CD4-positive, CD25-positive, alpha-beta regulatory T cell (primary cell): ENCODE results near the gene ELAVL3. TPM values are rescaled to one million over a fixed set of nuclear protein-coding genes. Genes with fewer than 3 reads are reported as not detected.
"Not testable (repeated sequence)": the region's sequence is repeated elsewhere in the genome, so short reads cannot be mapped to it uniquely, and the experiment has no call there.

Experiments
- ATAC-seq, 2 donors: fragments of 150-1000 bp; cut with Tn5 transposase; one replicate each; pipeline ENCODE4 v1.10.0; 2021; ENCODE audit warnings: low read depth in 2 of 2, moderate number of reproducible peaks in 2 of 2, moderate library complexity in 1 of 2
- DNase-seq, 3 donors: peaks; one replicate each; pipeline versions ENCODE4 v3.0.0 to v3.0.0-alpha.2; 2012 to 2022; ENCODE audit warnings: mixed read lengths in 1 of 3
- H3K27ac ChIP-seq: one replicate; pipeline ENCODE4 v1.7.0; 2013; ENCODE audit warnings: mild to moderate bottlenecking, low read length; ENCODE audit not compliant: insufficient read depth, poor library complexity, severe bottlenecking
- H3K27me3 ChIP-seq: one replicate; pipeline ENCODE4 v1.7.0; 2013; ENCODE audit warnings: low read length; ENCODE audit not compliant: control insufficient read depth, insufficient read depth
- H3K36me3 ChIP-seq: one replicate; pipeline ENCODE4 v1.7.0; 2013; ENCODE audit warnings: mild to moderate bottlenecking, low read length, moderate library complexity; ENCODE audit not compliant: control insufficient read depth, insufficient read depth
- H3K4me1 ChIP-seq: 2 replicates; pipeline ENCODE4 v1.7.0; 2013; ENCODE audit warnings: mild to moderate bottlenecking, low read length; ENCODE audit not compliant: insufficient read depth, control insufficient read depth, poor library complexity, severe bottlenecking
- H3K4me3 ChIP-seq: one replicate; pipeline ENCODE4 v1.7.0; 2013; ENCODE audit warnings: low read depth, mild to moderate bottlenecking, low read length, moderate library complexity
- H3K9me3 ChIP-seq, 2 experiments: 1 replicate in 1 of 2; 2 replicates in 1 of 2; pipeline ENCODE4 v1.7.0; 2013; ENCODE audit warnings: low read length in 2 of 2, mild to moderate bottlenecking in 1 of 2, moderate library complexity in 1 of 2; ENCODE audit not compliant: control insufficient read depth in 2 of 2
- H3K27ac Mint-ChIP-seq, 3 donors: one replicate each; pipeline ENCODE4 v1.8.0; 2020 to 2022; ENCODE audit warnings: mild to moderate bottlenecking in 3 of 3, mixed read lengths in 3 of 3, moderate library complexity in 2 of 3
- H3K27me3 Mint-ChIP-seq: one replicate; pipeline ENCODE4 v1.8.0; 2022; ENCODE audit warnings: mild to moderate bottlenecking, mixed read lengths
- H3K36me3 Mint-ChIP-seq: one replicate; pipeline ENCODE4 v1.8.0; 2020; ENCODE audit warnings: mixed read lengths
- H3K4me1 Mint-ChIP-seq, 4 donors: one replicate each; pipeline ENCODE4 v1.8.0; 2020 to 2022; ENCODE audit warnings: mixed read lengths in 4 of 4, mild to moderate bottlenecking in 1 of 4
- H3K4me3 Mint-ChIP-seq, 4 donors: one replicate each; pipeline ENCODE4 v1.8.0; 2020 to 2022; ENCODE audit warnings: mild to moderate bottlenecking in 4 of 4, mixed read lengths in 4 of 4, moderate library complexity in 3 of 4
- H3K9me3 Mint-ChIP-seq, 7 donors: one replicate each; pipeline ENCODE4 v1.8.0; 2020 to 2022; ENCODE audit warnings: mixed read lengths in 7 of 7, mild to moderate bottlenecking in 3 of 7, moderate library complexity in 2 of 7
- polyA plus RNA-seq, 4 donors: library from polyadenylated mRNA; unstranded; fragments of 300-500 nt; fragmentation: Illumina TruSeq; gene quantifications; one replicate each; pipeline ENCODE4 v1.2.3, GENCODE V29; 2021
- total RNA-seq: library from RNA; stranded (reverse); gene quantifications from one replicate; pipeline ENCODE4 v1.2.3, GENCODE V29; 2022

ELAVL3 gene
- total and polyA plus RNA-seq, 5 donors from 2014 or later = not detected

- DNase-seq = no peak
- H3K27ac Mint-ChIP-seq = no peak overlapping the region
- H3K27me3 ChIP-seq = no peaks in the 10 kb centered on the region
- peaks cover 0 to 8% (median 0%) of the 10 kb centered on the region in 4 donors for H3K4me1 Mint-ChIP-seq
- no peak overlapping the region for H3K27ac ChIP-seq
- no peak for ATAC-seq
- H3K4me3 Mint-ChIP-seq = no peak overlapping the region
- peaks cover 31% of the 10 kb centered on the region for H3K27me3 Mint-ChIP-seq
- H3K36me3 Mint-ChIP-seq = no peaks in the 10 kb centered on the region
- H3K4me3 ChIP-seq = no peak overlapping the region
- H3K36me3 ChIP-seq = no peaks in the 10 kb centered on the region
- peaks cover 16% of the 10 kb centered on the region for H3K4me1 ChIP-seq
- H3K9me3 Mint-ChIP-seq = peaks cover 0 to 4% (median 0%) of the 10 kb centered on the region in 7 donors
- H3K9me3 ChIP-seq = no peaks in the 10 kb centered on the region
Measured at GRCh38 chr19:11475861-11476260, 5.0 kb downstream of the ELAVL3 start.

GRCh38 chr19:11475343-11475742 lies 5.5 kb downstream of the ELAVL3 start:
- H3K4me1 ChIP-seq = peaks cover 12% of the 10 kb centered on the region
- not testable (repeated sequence) for H3K36me3 ChIP-seq, H3K27ac Mint-ChIP-seq, DNase-seq, ATAC-seq, H3K4me1 Mint-ChIP-seq, H3K9me3 ChIP-seq, H3K9me3 Mint-ChIP-seq, H3K4me3 Mint-ChIP-seq, H3K27me3 ChIP-seq, H3K27ac ChIP-seq, H3K4me3 ChIP-seq, H3K36me3 Mint-ChIP-seq
- H3K27me3 Mint-ChIP-seq = peaks cover 31% of the 10 kb centered on the region

- H3K36me3 Mint-ChIP-seq = no peaks in the 10 kb centered on the region
- H3K4me3 Mint-ChIP-seq = no peak overlapping the region
- ATAC-seq = no peak
- no peaks in the 10 kb centered on the region for H3K36me3 ChIP-seq
- H3K4me1 ChIP-seq = no peaks in the 10 kb centered on the region
- no peaks in the 10 kb centered on the region for H3K27me3 ChIP-seq
- H3K9me3 ChIP-seq = no peaks in the 10 kb centered on the region
- H3K9me3 Mint-ChIP-seq = peaks cover 0 to 2% (median 0%) of the 10 kb centered on the region in 7 donors
- H3K27me3 Mint-ChIP-seq = peaks cover 24% of the 10 kb centered on the region
- no peak overlapping the region for H3K27ac Mint-ChIP-seq
- H3K4me1 Mint-ChIP-seq = peaks cover 0 to 3% (median 0%) of the 10 kb centered on the region in 4 donors
- DNase-seq = no peak
- no peak overlapping the region for H3K4me3 ChIP-seq
- no peak overlapping the region for H3K27ac ChIP-seq
Measured at GRCh38 chr19:11473725-11474124, 7.1 kb downstream of the ELAVL3 start.

- not testable (repeated sequence) for H3K4me3 ChIP-seq, H3K36me3 ChIP-seq, ATAC-seq, H3K27ac ChIP-seq, H3K9me3 Mint-ChIP-seq, H3K4me1 Mint-ChIP-seq, H3K27me3 ChIP-seq, H3K4me1 ChIP-seq, DNase-seq, H3K27ac Mint-ChIP-seq, H3K4me3 Mint-ChIP-seq, H3K9me3 ChIP-seq, H3K27me3 Mint-ChIP-seq, H3K36me3 Mint-ChIP-seq
Measured at GRCh38 chr19:11468266-11468845, 12.5 kb downstream of the ELAVL3 start.

DNA sequence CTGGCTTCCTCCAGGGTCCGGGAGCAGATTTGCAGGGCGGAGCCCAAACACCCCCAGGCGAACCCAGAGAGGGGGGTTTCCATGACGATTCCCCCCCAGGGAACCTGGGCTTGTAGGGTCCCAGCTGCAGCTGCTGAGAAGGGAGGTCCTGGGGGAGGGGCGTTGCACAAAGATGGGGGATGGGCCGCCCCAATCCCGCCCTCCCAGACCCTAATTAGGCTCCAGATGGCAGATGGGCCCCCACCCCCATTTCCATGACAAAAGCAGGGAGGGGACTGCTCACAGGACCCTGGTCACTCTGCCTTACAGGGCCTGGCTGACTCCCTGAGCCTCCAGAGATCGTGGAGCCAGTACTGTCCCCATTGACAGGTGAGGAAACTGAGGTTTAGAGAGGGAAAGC lies 15.2 kb downstream of the ELAVL3 start:
- no peaks in the 10 kb centered on the region for H3K9me3 ChIP-seq
- H3K36me3 Mint-ChIP-seq = no peaks in the 10 kb centered on the region
- ATAC-seq = no peak

DNA sequence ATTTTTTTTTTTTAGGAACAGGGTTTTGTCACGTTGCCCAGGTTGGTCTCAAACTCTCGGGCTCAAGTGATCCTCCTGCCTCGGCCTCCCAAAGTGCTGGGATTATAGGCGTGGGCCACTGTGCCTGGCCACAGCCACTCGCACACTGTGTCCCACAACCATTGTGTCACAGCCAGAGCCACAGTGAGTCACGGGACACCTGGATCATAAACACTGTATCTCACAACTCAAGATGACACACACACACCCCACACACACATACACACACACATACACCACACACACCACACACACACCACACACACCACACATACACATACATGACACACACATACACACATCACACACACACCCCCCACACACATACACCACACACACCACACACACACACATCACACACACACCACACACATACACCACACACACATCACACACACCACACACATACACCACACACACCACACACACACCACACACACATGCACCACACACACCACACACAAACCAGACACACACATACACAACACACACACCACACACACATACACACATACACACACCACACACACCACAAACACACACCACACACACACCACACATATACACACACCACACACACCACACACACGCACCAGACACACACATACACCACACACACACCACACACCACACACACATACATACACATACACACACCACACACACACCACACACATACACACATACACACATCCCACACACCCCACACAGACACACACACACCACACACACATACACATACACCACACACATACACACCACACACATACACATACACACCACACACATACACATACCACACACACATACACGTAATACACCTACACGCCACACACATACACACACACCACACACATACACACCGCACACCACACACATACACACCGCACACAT lies 16.2 kb downstream of the ELAVL3 start:
- Histone ChIP-seq H3K27ac (no peak overlapping the region), H3K4me3 (no peak overlapping the region), H3K4me1 (no peaks in the 10 kb centered on the region), H3K9me3 (no peaks in the 10 kb centered on the region), H3K27me3 (no peaks in the 10 kb centered on the region), H3K36me3 (no peaks in the 10 kb centered on the region)
- DNase-seq = no peak
- no peak overlapping the region for H3K4me3 Mint-ChIP-seq
- no peak for ATAC-seq
- H3K27ac Mint-ChIP-seq = no peak overlapping the region
- H3K27me3 Mint-ChIP-seq = peaks cover 11% of the 10 kb centered on the region
- peaks cover 0 to 4% (median 1%) of the 10 kb centered on the region in 4 donors for H3K4me1 Mint-ChIP-seq
- H3K9me3 Mint-ChIP-seq = no peaks in the 10 kb centered on the region
- no peaks in the 10 kb centered on the region for H3K36me3 Mint-ChIP-seq

More for the DNA sequence above, 15.2 kb downstream of the ELAVL3 start:
- no peaks in the 10 kb centered on the region for H3K4me1 ChIP-seq
- Mint-ChIP-seq H3K27me3 (peaks cover 6% of the 10 kb centered on the region), H3K9me3 (no peaks in the 10 kb centered on the region), H3K4me3 (no peak overlapping the region), H3K4me1 (peaks cover 0 to 4% (median 1%) of the 10 kb centered on the region in 4 donors), H3K27ac (no peak overlapping the region)
- H3K27ac ChIP-seq = no peak overlapping the region
- DNase-seq = no peak
- H3K27me3 ChIP-seq = no peaks in the 10 kb centered on the region
- H3K4me3 ChIP-seq = no peak overlapping the region
- no peaks in the 10 kb centered on the region for H3K36me3 ChIP-seq

DNA sequence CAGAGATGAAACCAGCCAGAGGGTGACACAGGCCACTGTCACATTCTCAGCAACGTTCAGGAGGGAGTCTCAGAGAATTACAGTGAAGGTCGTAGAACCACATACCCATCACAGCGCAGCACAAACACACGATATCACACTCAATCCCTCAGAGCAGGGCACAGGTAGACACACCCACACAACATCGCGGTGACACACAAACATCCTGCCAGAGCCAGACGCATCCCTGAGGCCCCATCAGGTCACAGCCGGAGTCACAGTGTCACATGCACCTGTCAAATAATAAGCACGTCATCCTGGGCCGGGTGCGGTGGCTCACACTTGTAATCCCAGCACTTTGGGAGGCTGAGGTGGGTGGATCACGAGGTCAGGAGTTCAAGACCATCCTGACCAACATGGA lies 17.5 kb downstream of the ELAVL3 start:
- Histone ChIP-seq H3K27ac (no peak overlapping the region), H3K4me3 (no peak overlapping the region), H3K27me3 (no peaks in the 10 kb centered on the region), H3K4me1 (no peaks in the 10 kb centered on the region), H3K9me3 (no peaks in the 10 kb centered on the region), H3K36me3 (no peaks in the 10 kb centered on the region)
- Mint-ChIP-seq H3K27me3 (peaks cover 18% of the 10 kb centered on the region), H3K27ac (peak overlapping the region in 1 of 3 donors; percentile 64), H3K9me3 (no peaks in the 10 kb centered on the region), H3K4me1 (peaks cover 0 to 4% (median 1%) of the 10 kb centered on the region in 4 donors), H3K36me3 (no peaks in the 10 kb centered on the region), H3K4me3 (peak overlapping the region in 1 of 4 donors; percentile 22)
- DNase-seq (peak in 2 of 3 donors; percentile 34 to 43), ATAC-seq (peak; percentile 40 to 76)
